WTC11 (cell line): ENCODE measurements around the gene MRPL22. TPM values are rescaled to one million over a fixed set of nuclear protein-coding genes. Genes with fewer than 3 reads are reported as not detected.
"Not testable (repeated sequence)": the region's sequence is repeated elsewhere in the genome, so short reads cannot be mapped to it uniquely, and the experiment has no call there.

ENCODE experiments used
- ATAC-seq: fragments of 200-7000 bp; cut with Tn5 transposase; 2 replicates; pipeline ENCODE4 v1.10.0; 2021; ENCODE audit warnings: mild to moderate bottlenecking, moderate library complexity
- CTCF ChIA-PET: fragments of 300-600 bp; sonication (Branson Sonifier 250); formaldehyde crosslinking; loops from one replicate; lab custom pipeline; 2021; ENCODE audit warnings: antibody characterized with exemption; lab: Charles Lee
- POLR2A ChIA-PET: fragments of 350-600 bp; sonication (Branson Sonifier 250); formaldehyde crosslinking; loops from one replicate; lab custom pipeline; 2021; ENCODE audit warnings: antibody characterized with exemption; lab: Charles Lee
- DNase-seq: peaks from one replicate; pipeline ENCODE4 v3.0.0; 2021; ENCODE audit warnings: low spot score
- H3K27ac Mint-ChIP-seq: 2 replicates; pipeline ENCODE4 v1.8.0; 2021; ENCODE audit warnings: mixed read lengths
- H3K27me3 Mint-ChIP-seq: 2 replicates; pipeline ENCODE4 v1.8.0; 2021; ENCODE audit warnings: low read depth, mild to moderate bottlenecking, moderate library complexity, mixed read lengths
- H3K36me3 Mint-ChIP-seq: 2 replicates; pipeline ENCODE4 v1.8.0; 2021; ENCODE audit warnings: mixed read lengths
- H3K4me1 Mint-ChIP-seq: 2 replicates; pipeline ENCODE4 v1.8.0; 2022; ENCODE audit warnings: mixed read lengths
- H3K4me3 Mint-ChIP-seq: 2 replicates; pipeline ENCODE4 v1.8.0; 2021; ENCODE audit warnings: mild to moderate bottlenecking, moderate library complexity, mixed read lengths
- H3K9me3 Mint-ChIP-seq: 2 replicates; pipeline ENCODE4 v1.8.0; 2021; ENCODE audit warnings: mixed read lengths
- ATF6 ChIP-seq: sonication (generic); formaldehyde crosslinking; IDR thresholded peaks from 2 replicates; pipeline ENCODE4 v1.8.1; 2023; ENCODE audit warnings: mild to moderate bottlenecking, missing genetic modification reagents
- ERG ChIP-seq: fragments of 250-450 bp; sonication (Bioruptor Pico); IDR thresholded peaks from 2 replicates; pipeline ENCODE4 v1.8.0; 2021; ENCODE audit warnings: mild to moderate bottlenecking
- FOXJ3 ChIP-seq: sonication (generic); formaldehyde crosslinking; IDR thresholded peaks from 2 replicates; pipeline ENCODE4 v1.9.0; 2021; ENCODE audit warnings: missing genetic modification reagents, mild to moderate bottlenecking, borderline replicate concordance
- GRHL2 ChIP-seq: fragments of 250-450 bp; sonication (Bioruptor Pico); IDR thresholded peaks from 2 replicates; pipeline ENCODE4 v1.8.0; 2022; ENCODE audit warnings: mild to moderate bottlenecking, moderate library complexity; ENCODE audit not compliant: insufficient replicate concordance, severe bottlenecking
- MXD4 ChIP-seq: fragments of 250-450 bp; sonication (Bioruptor Pico); IDR thresholded peaks from 2 replicates; pipeline ENCODE4 v1.8.0; 2021; ENCODE audit warnings: mild to moderate bottlenecking, moderate library complexity, borderline replicate concordance
- NFATC4 ChIP-seq: fragments of 250-450 bp; sonication (Bioruptor Pico); IDR thresholded peaks from 2 replicates; pipeline ENCODE4 v1.9.0; 2021; ENCODE audit warnings: mild to moderate bottlenecking
- NFYB ChIP-seq: sonication (generic); formaldehyde crosslinking; conservative IDR thresholded peaks from 2 replicates; pipeline ENCODE4 v1.8.0; 2022; ENCODE audit warnings: low read depth, missing genetic modification reagents
- OVOL2 ChIP-seq: fragments of 250-450 bp; sonication (Bioruptor Pico); IDR thresholded peaks from 2 replicates; pipeline ENCODE4 v1.9.0; 2021; ENCODE audit warnings: mild to moderate bottlenecking, borderline replicate concordance
- RORB ChIP-seq: fragments of 250-450 bp; sonication (Bioruptor Pico); IDR thresholded peaks from 2 replicates; pipeline ENCODE4 v1.9.0; 2021; ENCODE audit warnings: mild to moderate bottlenecking
- SOX15 ChIP-seq: fragments of 250-450 bp; sonication (Bioruptor Pico); IDR thresholded peaks from 2 replicates; pipeline ENCODE4 v1.9.0; 2021; ENCODE audit warnings: mild to moderate bottlenecking
- TEAD1 ChIP-seq: sonication (generic); formaldehyde crosslinking; IDR thresholded peaks from 2 replicates; pipeline ENCODE4 v1.8.0; 2022; ENCODE audit warnings: mild to moderate bottlenecking, missing genetic modification reagents
- TP53 ChIP-seq: sonication (generic); formaldehyde crosslinking; IDR thresholded peaks from 2 replicates; pipeline ENCODE4 v1.8.1; 2023; ENCODE audit warnings: mild to moderate bottlenecking, missing genetic modification reagents
- USF2 ChIP-seq: sonication (generic); formaldehyde crosslinking; IDR thresholded peaks from 2 replicates; pipeline ENCODE4 v1.8.1; 2023; ENCODE audit warnings: mild to moderate bottlenecking, missing genetic modification reagents, moderate library complexity
- ZNF138 ChIP-seq: sonication (generic); formaldehyde crosslinking; conservative IDR thresholded peaks from 2 replicates; pipeline ENCODE4 v1.8.1; 2022; ENCODE audit warnings: mild to moderate bottlenecking, moderate library complexity, missing genetic modification reagents
- ZNF219 ChIP-seq: sonication (generic); formaldehyde crosslinking; IDR thresholded peaks from 2 replicates; pipeline ENCODE4 v1.8.0; 2023; ENCODE audit warnings: missing genetic modification reagents, mild to moderate bottlenecking, borderline replicate concordance
- ZNF232 ChIP-seq: sonication (generic); formaldehyde crosslinking; IDR thresholded peaks from 2 replicates; pipeline ENCODE4 v1.8.0; 2022; ENCODE audit warnings: mild to moderate bottlenecking, missing genetic modification reagents
- ZNF317 ChIP-seq: sonication (generic); formaldehyde crosslinking; IDR thresholded peaks from 2 replicates; pipeline ENCODE4 v1.8.1; 2023; ENCODE audit warnings: low read depth, mild to moderate bottlenecking, moderate library complexity, missing genetic modification reagents, borderline replicate concordance
- total RNA-seq: library from RNA; stranded (reverse); gene quantifications from 3 replicates; pipeline ENCODE4 v1.2.3, GENCODE V29; 2021
- TF ChIP-seq, protein P1 (sequence below): fragments of 250-450 bp; sonication (Bioruptor Pico); IDR thresholded peaks from 2 replicates; pipeline ENCODE4 v2.1.2; 2022; ENCODE audit warnings: mild to moderate bottlenecking, moderate library complexity
- TF ChIP-seq, protein P2 (sequence below): fragments of 250-450 bp; sonication (Bioruptor Pico); IDR thresholded peaks from 2 replicates; pipeline ENCODE4 v1.9.0; 2021; ENCODE audit warnings: mild to moderate bottlenecking, borderline replicate concordance
- TF ChIP-seq, protein P3 (sequence below): sonication (generic); formaldehyde crosslinking; IDR thresholded peaks from 2 replicates; pipeline ENCODE4 v1.8.1; 2022; ENCODE audit warnings: missing genetic modification reagents, borderline replicate concordance

MRPL22 gene
- total RNA-seq, 1 experiment from 2014 or later: 52.0 TPM

DNA sequence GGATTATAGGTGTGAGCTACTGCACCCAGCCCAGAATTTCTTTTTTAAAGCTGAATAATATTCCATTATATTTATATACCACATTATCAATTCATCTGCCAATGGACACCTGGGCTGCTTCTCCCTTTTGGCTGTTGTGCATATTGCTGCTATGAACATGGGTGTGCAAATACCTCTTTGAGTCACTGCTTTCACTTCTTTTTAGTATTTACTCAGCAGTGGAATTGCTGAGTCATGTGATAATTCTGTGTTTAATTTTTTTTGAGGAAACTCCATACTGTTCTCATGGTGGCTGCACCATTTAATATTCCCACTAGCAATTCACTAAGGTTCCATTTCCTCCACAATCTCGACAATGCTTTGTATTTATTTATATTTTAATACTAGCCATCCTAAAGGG, 36.5 kb downstream of the MRPL22 start:
- peaks cover 18% of the 10 kb centered on the region for H3K36me3 Mint-ChIP-seq
- DNase-seq: no peak
- H3K27me3 Mint-ChIP-seq: no peaks in the 10 kb centered on the region
- peaks cover 23% of the 10 kb centered on the region for H3K9me3 Mint-ChIP-seq
- H3K4me1 Mint-ChIP-seq: no peaks in the 10 kb centered on the region
- TF ChIP-seq SOX15 (CRISPR knock-in tag) (no peak), TP53 (no peak), USF2 (CRISPR knock-in tag) (no peak), FOXJ3 (CRISPR knock-in tag) (no peak), ZNF219 (CRISPR knock-in tag) (no peak), NFYB (no peak)
- TF ChIP-seq, protein P1, sequence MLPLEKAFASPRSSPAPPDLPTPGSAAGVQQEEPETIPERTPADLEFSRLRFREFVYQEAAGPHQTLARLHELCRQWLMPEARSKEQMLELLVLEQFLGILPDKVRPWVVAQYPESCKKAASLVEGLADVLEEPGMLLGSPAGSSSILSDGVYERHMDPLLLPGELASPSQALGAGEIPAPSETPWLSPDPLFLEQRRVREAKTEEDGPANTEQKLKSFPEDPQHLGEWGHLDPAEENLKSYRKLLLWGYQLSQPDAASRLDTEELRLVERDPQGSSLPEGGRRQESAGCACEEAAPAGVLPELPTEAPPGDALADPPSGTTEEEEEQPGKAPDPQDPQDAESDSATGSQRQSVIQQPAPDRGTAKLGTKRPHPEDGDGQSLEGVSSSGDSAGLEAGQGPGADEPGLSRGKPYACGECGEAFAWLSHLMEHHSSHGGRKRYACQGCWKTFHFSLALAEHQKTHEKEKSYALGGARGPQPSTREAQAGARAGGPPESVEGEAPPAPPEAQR (CRISPR knock-in tag): no peak
- TF ChIP-seq, protein P2, sequence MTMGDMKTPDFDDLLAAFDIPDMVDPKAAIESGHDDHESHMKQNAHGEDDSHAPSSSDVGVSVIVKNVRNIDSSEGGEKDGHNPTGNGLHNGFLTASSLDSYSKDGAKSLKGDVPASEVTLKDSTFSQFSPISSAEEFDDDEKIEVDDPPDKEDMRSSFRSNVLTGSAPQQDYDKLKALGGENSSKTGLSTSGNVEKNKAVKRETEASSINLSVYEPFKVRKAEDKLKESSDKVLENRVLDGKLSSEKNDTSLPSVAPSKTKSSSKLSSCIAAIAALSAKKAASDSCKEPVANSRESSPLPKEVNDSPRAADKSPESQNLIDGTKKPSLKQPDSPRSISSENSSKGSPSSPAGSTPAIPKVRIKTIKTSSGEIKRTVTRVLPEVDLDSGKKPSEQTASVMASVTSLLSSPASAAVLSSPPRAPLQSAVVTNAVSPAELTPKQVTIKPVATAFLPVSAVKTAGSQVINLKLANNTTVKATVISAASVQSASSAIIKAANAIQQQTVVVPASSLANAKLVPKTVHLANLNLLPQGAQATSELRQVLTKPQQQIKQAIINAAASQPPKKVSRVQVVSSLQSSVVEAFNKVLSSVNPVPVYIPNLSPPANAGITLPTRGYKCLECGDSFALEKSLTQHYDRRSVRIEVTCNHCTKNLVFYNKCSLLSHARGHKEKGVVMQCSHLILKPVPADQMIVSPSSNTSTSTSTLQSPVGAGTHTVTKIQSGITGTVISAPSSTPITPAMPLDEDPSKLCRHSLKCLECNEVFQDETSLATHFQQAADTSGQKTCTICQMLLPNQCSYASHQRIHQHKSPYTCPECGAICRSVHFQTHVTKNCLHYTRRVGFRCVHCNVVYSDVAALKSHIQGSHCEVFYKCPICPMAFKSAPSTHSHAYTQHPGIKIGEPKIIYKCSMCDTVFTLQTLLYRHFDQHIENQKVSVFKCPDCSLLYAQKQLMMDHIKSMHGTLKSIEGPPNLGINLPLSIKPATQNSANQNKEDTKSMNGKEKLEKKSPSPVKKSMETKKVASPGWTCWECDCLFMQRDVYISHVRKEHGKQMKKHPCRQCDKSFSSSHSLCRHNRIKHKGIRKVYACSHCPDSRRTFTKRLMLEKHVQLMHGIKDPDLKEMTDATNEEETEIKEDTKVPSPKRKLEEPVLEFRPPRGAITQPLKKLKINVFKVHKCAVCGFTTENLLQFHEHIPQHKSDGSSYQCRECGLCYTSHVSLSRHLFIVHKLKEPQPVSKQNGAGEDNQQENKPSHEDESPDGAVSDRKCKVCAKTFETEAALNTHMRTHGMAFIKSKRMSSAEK (CRISPR knock-in tag): no peak
- CTCF ChIA-PET: no interaction called here
- ATAC-seq: no peak
- no peak overlapping the region for H3K4me3 Mint-ChIP-seq
- H3K27ac Mint-ChIP-seq: no peak overlapping the region
- POLR2A ChIA-PET: no interaction called here

GRCh38 chr5:154978294-154978693, 37.4 kb downstream of the MRPL22 start:
- H3K4me3 Mint-ChIP-seq, CTCF ChIA-PET, H3K4me1 Mint-ChIP-seq, ATAC-seq, H3K27ac Mint-ChIP-seq, POLR2A ChIA-PET, H3K27me3 Mint-ChIP-seq, DNase-seq: not testable (repeated sequence)
- peaks cover 26% of the 10 kb centered on the region for H3K9me3 Mint-ChIP-seq
- peaks cover 18% of the 10 kb centered on the region for H3K36me3 Mint-ChIP-seq

GRCh38 chr5:154984946-154985516, 44.2 kb downstream of the MRPL22 start:
- no peak for TF ChIP-seq ERG
- TF ChIP-seq ZNF232 (CRISPR knock-in tag): no peak
- TF ChIP-seq, protein P3, sequence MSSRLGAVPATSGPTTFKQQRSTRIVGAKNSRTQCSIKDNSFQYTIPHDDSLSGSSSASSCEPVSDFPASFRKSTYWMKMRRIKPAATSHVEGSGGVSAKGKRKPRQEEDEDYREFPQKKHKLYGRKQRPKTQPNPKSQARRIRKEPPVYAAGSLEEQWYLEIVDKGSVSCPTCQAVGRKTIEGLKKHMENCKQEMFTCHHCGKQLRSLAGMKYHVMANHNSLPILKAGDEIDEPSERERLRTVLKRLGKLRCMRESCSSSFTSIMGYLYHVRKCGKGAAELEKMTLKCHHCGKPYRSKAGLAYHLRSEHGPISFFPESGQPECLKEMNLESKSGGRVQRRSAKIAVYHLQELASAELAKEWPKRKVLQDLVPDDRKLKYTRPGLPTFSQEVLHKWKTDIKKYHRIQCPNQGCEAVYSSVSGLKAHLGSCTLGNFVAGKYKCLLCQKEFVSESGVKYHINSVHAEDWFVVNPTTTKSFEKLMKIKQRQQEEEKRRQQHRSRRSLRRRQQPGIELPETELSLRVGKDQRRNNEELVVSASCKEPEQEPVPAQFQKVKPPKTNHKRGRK (CRISPR knock-in tag): no peak
- TF ChIP-seq ZNF317 (CRISPR knock-in tag): no peak
- no peak for TF ChIP-seq TEAD1
- no peak for TF ChIP-seq OVOL2 (CRISPR knock-in tag)
- no peak for TF ChIP-seq ATF6 (CRISPR knock-in tag)
- no peak for TF ChIP-seq ZNF138
- no peak for TF ChIP-seq MXD4 (CRISPR knock-in tag)
- no peak for TF ChIP-seq NFATC4
- no peak for TF ChIP-seq RORB (CRISPR knock-in tag)
- no peak for TF ChIP-seq GRHL2
- ChIA-PET POLR2A (interaction anchor here (1.4 kb wide), 1 partner anchor 19 kb away, joined by 4 read pairs; no protein-coding TSS in a partner anchor), CTCF (interaction anchor here (1.0 to 2.3 kb wide), 5 partner anchors 9 to 43 kb away, joined by 3 to 16 read pairs (median 7); no protein-coding TSS in a partner anchor)
- DNase-seq (no peak), ATAC-seq (no peak)
- Mint-ChIP-seq H3K36me3 (0 out of 2 replicates have a peak, but pooled peaks cover 3% of the 10 kb centered on the region), H3K27me3 (no peaks in the 10 kb centered on the region), H3K4me3 (no peak overlapping the region), H3K27ac (no peak overlapping the region), H3K4me1 (peaks cover 8% of the 10 kb centered on the region), H3K9me3 (peaks cover 11% of the 10 kb centered on the region)
